HCT116 (cell line): ENCODE data around the gene KIAA0825. TPM values are rescaled to one million over a fixed set of nuclear protein-coding genes. Genes with fewer than 3 reads are reported as not detected.

Source experiments
- ATAC-seq: fragments of 200-7000 bp; cut with Tn5 transposase; 2 replicates; pipeline ENCODE4 v1.9.1; 2020; ENCODE audit warnings: mild to moderate bottlenecking, moderate library complexity
- BruUV-seq: library from RNA; stranded (reverse); fragments of 400-500 nt; replicated peaks from 2 replicates; lab custom pipeline; 2021; lab: Mats Ljungman, UMichigan
- CTCF ChIA-PET: fragments of 300-600 bp; sonication (Branson Sonifier 250); formaldehyde crosslinking; loops from one replicate; lab custom pipeline; 2021; ENCODE audit warnings: antibody characterized with exemption; lab: Charles Lee
- POLR2A ChIA-PET: fragments of 300-600, 350-600 bp; sonication (Branson Sonifier 250); formaldehyde crosslinking; loops from one replicate; lab custom pipeline; 2021; ENCODE audit warnings: antibody characterized with exemption; lab: Charles Lee
- RAD21 ChIA-PET, 2 experiments: fragments of 300-600 bp; sonication (Branson Sonifier 250); formaldehyde crosslinking; loops; one replicate each; lab custom pipeline; 2023; ENCODE audit warnings: low total read pairs in 2 of 2; ENCODE audit not compliant: uncharacterized antibody in 2 of 2, unreplicated experiment in 2 of 2, low non-redundant PET in 1 of 2; lab: Charles Lee
- DNase-seq: peaks from one replicate; pipeline ENCODE4 v3.0.0-alpha.2; 2010; ENCODE audit warnings: low read depth, low spot score
- H2AFZ ChIP-seq: fragments of 200-600 bp; shearing (Covaris generic), sonication (generic); 2 replicates; pipeline ENCODE4 v1.6.1; 2017; ENCODE audit warnings: low read depth, mixed run types, mixed read lengths, antibody characterized with exemption, low read length; ENCODE audit not compliant: poor library complexity, severe bottlenecking
- H3K27ac ChIP-seq: 2 replicates; pipeline ENCODE4 v1.5.1; 2012; ENCODE audit warnings: low read depth, low read length
- H3K27me3 ChIP-seq: fragments of 200-600 bp; sonication (generic); 2 replicates; pipeline ENCODE4 v1.6.1; 2016; ENCODE audit warnings: mixed run types, low read length, mixed read lengths; ENCODE audit not compliant: insufficient read depth
- H3K36me3 ChIP-seq, 2 experiments: fragments of 200-500 bp in 1 of 2; fragments of 200-600 bp in 1 of 2; sonication (Bioruptor generic) in 1 of 2; sonication (generic) in 1 of 2; 2 replicates each; pipeline versions ENCODE4 v1.5.1 to v1.6.1; 2014 to 2016; ENCODE audit warnings: low read length in 2 of 2, inconsistent platforms in 1 of 2, mixed read lengths in 1 of 2, mixed run types in 1 of 2; ENCODE audit not compliant: insufficient read depth in 2 of 2, control insufficient read depth in 1 of 2
- H3K4me1 ChIP-seq, 2 experiments: fragments of 200-600 bp in 1 of 2; sonication (generic) in 1 of 2; 2 replicates each; pipeline versions ENCODE4 v1.5.1 to v1.6.1; 2012 to 2017; ENCODE audit warnings: low read length in 2 of 2, inconsistent platforms in 1 of 2, mild to moderate bottlenecking in 1 of 2, mixed read lengths in 1 of 2, mixed run types in 1 of 2, moderate library complexity in 1 of 2; ENCODE audit not compliant: insufficient read depth in 2 of 2, control insufficient read depth in 1 of 2
- H3K4me2 ChIP-seq: fragments of 200-600 bp; sonication (generic); 2 replicates; pipeline ENCODE4 v1.6.1; 2017; ENCODE audit warnings: mixed run types, low read length, mixed read lengths
- H3K4me3 ChIP-seq, 2 experiments: fragments of 200-600 bp in 1 of 2; sonication (generic) in 1 of 2; replicated peaks in 1 of 2; 2 replicates each; pipeline ENCODE4 v1.5.1; 2011 to 2016; ENCODE audit warnings: low read length in 2 of 2, control low read depth in 1 of 2, low read depth in 1 of 2, mild to moderate bottlenecking in 1 of 2, mixed read lengths in 1 of 2, mixed run types in 1 of 2
- H3K79me2 ChIP-seq: fragments of 200-600 bp; sonication (generic); 2 replicates; pipeline ENCODE4 v1.6.1; 2017; ENCODE audit warnings: mild to moderate bottlenecking, mixed run types, low read length, moderate library complexity, mixed read lengths; ENCODE audit not compliant: insufficient read depth
- H3K9ac ChIP-seq: fragments of 200-600 bp; sonication (generic); 2 replicates; pipeline ENCODE4 v1.6.1; 2016; ENCODE audit warnings: low read length, mixed read lengths
- H3K9me2 ChIP-seq: fragments of 200-600 bp; sonication (generic), shearing (Covaris generic); 2 replicates; pipeline ENCODE4 v1.6.1; 2017; ENCODE audit warnings: mixed run types, mild to moderate bottlenecking, moderate library complexity; ENCODE audit not compliant: insufficient read depth
- H3K9me3 ChIP-seq, 2 experiments: fragments of 200-500 bp in 1 of 2; fragments of 200-600 bp in 1 of 2; sonication (Bioruptor generic) in 1 of 2; sonication (generic) in 1 of 2; 2 replicates each; pipeline ENCODE4 v1.6.1; 2014 to 2017; ENCODE audit warnings: low read length in 2 of 2, mixed read lengths in 2 of 2, inconsistent platforms in 1 of 2, low read depth in 1 of 2, mild to moderate bottlenecking in 1 of 2, mixed run types in 1 of 2, moderate library complexity in 1 of 2; ENCODE audit not compliant: control insufficient read depth in 1 of 2, insufficient read depth in 1 of 2
- H4K20me1 ChIP-seq: fragments of 200-600 bp; sonication (generic), shearing (Covaris generic); 2 replicates; pipeline ENCODE4 v1.6.1; 2017; ENCODE audit warnings: mixed run types, mild to moderate bottlenecking, moderate library complexity; ENCODE audit not compliant: insufficient read depth
- CBX3 ChIP-seq: IDR thresholded peaks from 2 replicates; pipeline ENCODE4 v1.6.1; 2012; ENCODE audit warnings: low read depth
- CEBPB ChIP-seq: IDR thresholded peaks from 2 replicates; pipeline ENCODE4 v1.6.1; 2012; ENCODE audit warnings: low read depth
- EGR1 ChIP-seq: IDR thresholded peaks from 2 replicates; pipeline ENCODE4 v1.6.1; 2012; ENCODE audit warnings: low read depth
- ELF1 ChIP-seq: IDR thresholded peaks from 2 replicates; pipeline ENCODE4 v1.6.1; 2012; ENCODE audit warnings: low read depth, borderline replicate concordance
- EZH2 ChIP-seq: fragments of 200-600 bp; sonication (generic); IDR thresholded peaks from 2 replicates; pipeline ENCODE4 v1.6.1; 2017; ENCODE audit warnings: antibody characterized with exemption, mixed run types
- EZH2phosphoT487 ChIP-seq: fragments of 200-600 bp; IDR thresholded peaks from 2 replicates; pipeline ENCODE4 v1.6.1; 2018; ENCODE audit warnings: antibody characterized with exemption, borderline replicate concordance
- JUND ChIP-seq: IDR thresholded peaks from 2 replicates; pipeline ENCODE4 v1.6.1; 2012
- POLR2A ChIP-seq: IDR thresholded peaks from 2 replicates; pipeline ENCODE4 v1.7.0; 2011; ENCODE audit warnings: borderline replicate concordance; ENCODE audit not compliant: insufficient read depth, insufficient read length; ENCODE audit errors: extremely low read depth
- POLR2AphosphoS5 ChIP-seq: IDR thresholded peaks from 2 replicates; pipeline ENCODE4 v1.6.1; 2011; ENCODE audit warnings: mild to moderate bottlenecking, low read depth, low read length, moderate library complexity
- RAD21 ChIP-seq: IDR thresholded peaks from 2 replicates; pipeline ENCODE4 v1.6.1; 2012; ENCODE audit warnings: low read depth, mild to moderate bottlenecking
- SP1 ChIP-seq: IDR thresholded peaks from 2 replicates; pipeline ENCODE4 v1.6.1; 2012; ENCODE audit warnings: low read depth
- TCF7L2 ChIP-seq: IDR thresholded peaks from 2 replicates; pipeline ENCODE4 v1.7.0; 2011; ENCODE audit warnings: borderline replicate concordance, inconsistent platforms; ENCODE audit not compliant: insufficient read depth, insufficient read length; ENCODE audit errors: extremely low read depth
- YY1 ChIP-seq: IDR thresholded peaks from 2 replicates; pipeline ENCODE4 v1.6.1; 2011; ENCODE audit warnings: low read length, low read depth, moderate library complexity, mild to moderate bottlenecking; ENCODE audit not compliant: insufficient replicate concordance; ENCODE audit errors: extremely low read depth
- intact Hi-C: fragments of 100-400 bp; cut with micrococcal nuclease; formaldehyde crosslinking; loops from 2 replicates; pipeline ENCODE4 v1.10.0; 2022
- total RNA-seq: library from RNA; stranded (reverse); gene quantifications from one replicate; pipeline ENCODE4 v1.2.1, GENCODE V29; 2021; ENCODE audit not compliant: unreplicated experiment
- TF ChIP-seq, protein P1 (sequence below): IDR thresholded peaks from 2 replicates; pipeline ENCODE4 v1.6.1; 2011; ENCODE audit warnings: mild to moderate bottlenecking, low read length, moderate library complexity; ENCODE audit not compliant: insufficient replicate concordance; ENCODE audit errors: extremely low read depth
- TF ChIP-seq, protein P2 (sequence below): IDR thresholded peaks from 2 replicates; pipeline ENCODE4 v1.6.1; 2012
- TF ChIP-seq, protein P3 (sequence below), 3 experiments: fragments of 200-600 bp in 1 of 3; sonication (generic) in 1 of 3; IDR thresholded peaks in 2 of 3; conservative IDR thresholded peaks in 1 of 3; 2 replicates each; pipeline ENCODE4 v1.5.1; 2012 to 2017; ENCODE audit warnings: low read depth in 2 of 3, low read length in 2 of 3, antibody characterized with exemption in 1 of 3, borderline replicate concordance in 1 of 3, control low read depth in 1 of 3, mild to moderate bottlenecking in 1 of 3, mixed read lengths in 1 of 3, mixed run types in 1 of 3, moderate library complexity in 1 of 3; ENCODE audit not compliant: insufficient read depth in 1 of 3

KIAA0825 gene
- total RNA-seq, 1 experiment from 2014 or later = 1.4 TPM

DNA sequence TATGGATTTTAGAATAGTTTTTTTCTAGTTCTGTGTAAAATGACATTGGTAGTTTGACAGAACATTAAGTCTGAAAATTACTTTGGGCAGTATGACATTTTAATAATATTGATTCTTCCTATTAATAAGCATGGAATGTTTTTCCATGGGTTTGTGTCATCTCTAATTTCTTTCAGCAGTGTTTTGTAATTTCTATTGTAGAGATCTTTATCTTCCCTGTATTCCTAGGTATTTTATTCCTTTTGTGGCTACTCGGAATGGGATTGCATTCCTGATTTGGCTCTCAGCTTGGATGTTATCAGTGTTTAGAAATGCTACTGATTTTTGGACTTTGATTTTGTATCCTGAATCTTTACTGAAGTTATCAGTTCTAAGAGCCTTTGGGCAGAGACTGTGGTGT, 420.4 kb downstream of the KIAA0825 start:
- POLR2A ChIA-PET = no interaction called here
- Histone ChIP-seq H4K20me1 (no peaks in the 10 kb centered on the region), H2AFZ (no peak overlapping the region), H3K9me2 (no peaks in the 10 kb centered on the region), H3K4me1 (no peaks in the 10 kb centered on the region), H3K9ac (no peak overlapping the region), H3K36me3 (no peaks in the 10 kb centered on the region), H3K4me3 (no peak overlapping the region), H3K79me2 (no peaks in the 10 kb centered on the region), H3K9me3 (no peaks in the 10 kb centered on the region), H3K27ac (no peak overlapping the region), H3K4me2 (no peak overlapping the region), H3K27me3 (no peaks in the 10 kb centered on the region)
- intact Hi-C loops = no loop called here
- no TSS peak for BruUV-seq
- DNase-seq (no peak), ATAC-seq (no peak)
- TF ChIP-seq EZH2phosphoT487 (no peak), CBX3 (no peak), EGR1 (no peak), YY1 (no peak), ELF1 (no peak), SP1 (no peak), JUND (no peak), RAD21 (no peak), EZH2 (no peak), TCF7L2 (no peak), POLR2AphosphoS5 (no peak), CEBPB (no peak), POLR2A (no peak)
- TF ChIP-seq, protein P1, sequence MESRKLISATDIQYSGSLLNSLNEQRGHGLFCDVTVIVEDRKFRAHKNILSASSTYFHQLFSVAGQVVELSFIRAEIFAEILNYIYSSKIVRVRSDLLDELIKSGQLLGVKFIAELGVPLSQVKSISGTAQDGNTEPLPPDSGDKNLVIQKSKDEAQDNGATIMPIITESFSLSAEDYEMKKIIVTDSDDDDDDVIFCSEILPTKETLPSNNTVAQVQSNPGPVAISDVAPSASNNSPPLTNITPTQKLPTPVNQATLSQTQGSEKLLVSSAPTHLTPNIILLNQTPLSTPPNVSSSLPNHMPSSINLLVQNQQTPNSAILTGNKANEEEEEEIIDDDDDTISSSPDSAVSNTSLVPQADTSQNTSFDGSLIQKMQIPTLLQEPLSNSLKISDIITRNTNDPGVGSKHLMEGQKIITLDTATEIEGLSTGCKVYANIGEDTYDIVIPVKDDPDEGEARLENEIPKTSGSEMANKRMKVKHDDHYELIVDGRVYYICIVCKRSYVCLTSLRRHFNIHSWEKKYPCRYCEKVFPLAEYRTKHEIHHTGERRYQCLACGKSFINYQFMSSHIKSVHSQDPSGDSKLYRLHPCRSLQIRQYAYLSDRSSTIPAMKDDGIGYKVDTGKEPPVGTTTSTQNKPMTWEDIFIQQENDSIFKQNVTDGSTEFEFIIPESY = no peak
- TF ChIP-seq, protein P2, sequence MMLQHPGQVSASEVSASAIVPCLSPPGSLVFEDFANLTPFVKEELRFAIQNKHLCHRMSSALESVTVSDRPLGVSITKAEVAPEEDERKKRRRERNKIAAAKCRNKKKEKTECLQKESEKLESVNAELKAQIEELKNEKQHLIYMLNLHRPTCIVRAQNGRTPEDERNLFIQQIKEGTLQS = no peak
- TF ChIP-seq, protein P3, sequence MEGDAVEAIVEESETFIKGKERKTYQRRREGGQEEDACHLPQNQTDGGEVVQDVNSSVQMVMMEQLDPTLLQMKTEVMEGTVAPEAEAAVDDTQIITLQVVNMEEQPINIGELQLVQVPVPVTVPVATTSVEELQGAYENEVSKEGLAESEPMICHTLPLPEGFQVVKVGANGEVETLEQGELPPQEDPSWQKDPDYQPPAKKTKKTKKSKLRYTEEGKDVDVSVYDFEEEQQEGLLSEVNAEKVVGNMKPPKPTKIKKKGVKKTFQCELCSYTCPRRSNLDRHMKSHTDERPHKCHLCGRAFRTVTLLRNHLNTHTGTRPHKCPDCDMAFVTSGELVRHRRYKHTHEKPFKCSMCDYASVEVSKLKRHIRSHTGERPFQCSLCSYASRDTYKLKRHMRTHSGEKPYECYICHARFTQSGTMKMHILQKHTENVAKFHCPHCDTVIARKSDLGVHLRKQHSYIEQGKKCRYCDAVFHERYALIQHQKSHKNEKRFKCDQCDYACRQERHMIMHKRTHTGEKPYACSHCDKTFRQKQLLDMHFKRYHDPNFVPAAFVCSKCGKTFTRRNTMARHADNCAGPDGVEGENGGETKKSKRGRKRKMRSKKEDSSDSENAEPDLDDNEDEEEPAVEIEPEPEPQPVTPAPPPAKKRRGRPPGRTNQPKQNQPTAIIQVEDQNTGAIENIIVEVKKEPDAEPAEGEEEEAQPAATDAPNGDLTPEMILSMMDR (IDR thresholded peaks at IDR 0.05 in 2 of 3, conservative IDR thresholded peaks at IDR 0.05 in 1 of 3; ENCODE audit: borderline replicate concordance in 1 of 3, insufficient read depth in 1 of 3, low read depth in 2 of 3, low read length in 2 of 3) = no peak
- RAD21 ChIA-PET = no interaction called here
- CTCF ChIA-PET = no interaction called here
